Ishikawa (cell line): ENCODE results near the gene TBC1D22A.

Source experiments
- CEBPB ChIP-seq: IDR thresholded peaks from 2 replicates; pipeline ENCODE4 v1.6.1; 2012
- CREB1 ChIP-seq: IDR thresholded peaks from 2 replicates; pipeline ENCODE4 v1.6.1; 2012; ENCODE audit warnings: low read depth
- EGR1 ChIP-seq: IDR thresholded peaks from 2 replicates; pipeline ENCODE4 v1.6.1; 2012
- EP300 ChIP-seq: IDR thresholded peaks from 2 replicates; pipeline ENCODE4 v1.6.1; 2012; ENCODE audit warnings: borderline replicate concordance
- FOXM1 ChIP-seq: IDR thresholded peaks from 2 replicates; pipeline ENCODE4 v1.6.1; 2012; ENCODE audit warnings: low read depth, borderline replicate concordance
- NFIC ChIP-seq: IDR thresholded peaks from 2 replicates; pipeline ENCODE4 v1.6.1; 2012
- RAD21 ChIP-seq: IDR thresholded peaks from 2 replicates; pipeline ENCODE4 v1.6.1; 2012; ENCODE audit warnings: low read depth
- TAF1 ChIP-seq: IDR thresholded peaks from 2 replicates; pipeline ENCODE4 v1.6.1; 2012; ENCODE audit warnings: low read depth, mild to moderate bottlenecking
- TCF12 ChIP-seq: IDR thresholded peaks from 2 replicates; pipeline ENCODE4 v1.6.1; 2012; ENCODE audit warnings: low read depth
- TEAD4 ChIP-seq: IDR thresholded peaks from 2 replicates; pipeline ENCODE4 v1.6.1; 2012
- YY1 ChIP-seq: IDR thresholded peaks from 2 replicates; pipeline ENCODE4 v1.6.1; 2012; ENCODE audit warnings: low read depth
- ZBTB7A ChIP-seq: IDR thresholded peaks from 2 replicates; pipeline ENCODE4 v1.6.1; 2012; ENCODE audit warnings: low read depth
- TF ChIP-seq, protein P1 (sequence below): IDR thresholded peaks from 2 replicates; pipeline ENCODE4 v1.6.1; 2012
- TF ChIP-seq, protein P2 (sequence below): IDR thresholded peaks from 2 replicates; pipeline ENCODE4 v1.6.1; 2012; ENCODE audit warnings: low read depth, mild to moderate bottlenecking
- TF ChIP-seq, protein P3 (sequence below): IDR thresholded peaks from 2 replicates; pipeline ENCODE4 v1.6.1; 2012

Gene TBC1D22A

DNA sequence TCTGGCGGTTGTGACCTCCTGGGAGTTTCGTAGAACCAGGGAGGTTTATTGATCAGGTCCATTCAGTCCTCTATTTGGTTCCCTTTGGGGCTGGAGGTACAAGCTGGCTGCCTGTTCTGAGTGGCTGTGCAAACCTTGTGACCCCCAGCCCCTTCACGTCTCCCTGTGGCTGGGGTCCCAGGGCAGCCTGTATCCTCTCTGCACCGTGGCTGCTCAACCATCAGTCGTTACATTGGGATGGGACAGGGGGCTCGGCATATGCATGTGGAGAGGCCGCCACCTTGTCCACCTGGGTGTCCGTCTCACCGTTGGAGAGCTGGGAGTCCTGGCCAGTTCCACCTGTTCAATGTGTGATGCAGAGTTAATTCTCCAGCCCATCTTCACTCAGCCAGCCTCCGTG is 195.7 kb downstream of the TBC1D22A start:
- TF ChIP-seq CREB1 (no peak), NFIC (no peak), TAF1 (no peak), TCF12 (no peak), YY1 (no peak), EP300 (no peak), CEBPB (no peak), FOXM1 (no peak), ZBTB7A (no peak), TEAD4 (no peak), EGR1 (no peak), RAD21 (no peak)
- TF ChIP-seq, protein P1, sequence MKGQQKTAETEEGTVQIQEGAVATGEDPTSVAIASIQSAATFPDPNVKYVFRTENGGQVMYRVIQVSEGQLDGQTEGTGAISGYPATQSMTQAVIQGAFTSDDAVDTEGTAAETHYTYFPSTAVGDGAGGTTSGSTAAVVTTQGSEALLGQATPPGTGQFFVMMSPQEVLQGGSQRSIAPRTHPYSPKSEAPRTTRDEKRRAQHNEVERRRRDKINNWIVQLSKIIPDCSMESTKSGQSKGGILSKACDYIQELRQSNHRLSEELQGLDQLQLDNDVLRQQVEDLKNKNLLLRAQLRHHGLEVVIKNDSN: no peak
- TF ChIP-seq, protein P2, sequence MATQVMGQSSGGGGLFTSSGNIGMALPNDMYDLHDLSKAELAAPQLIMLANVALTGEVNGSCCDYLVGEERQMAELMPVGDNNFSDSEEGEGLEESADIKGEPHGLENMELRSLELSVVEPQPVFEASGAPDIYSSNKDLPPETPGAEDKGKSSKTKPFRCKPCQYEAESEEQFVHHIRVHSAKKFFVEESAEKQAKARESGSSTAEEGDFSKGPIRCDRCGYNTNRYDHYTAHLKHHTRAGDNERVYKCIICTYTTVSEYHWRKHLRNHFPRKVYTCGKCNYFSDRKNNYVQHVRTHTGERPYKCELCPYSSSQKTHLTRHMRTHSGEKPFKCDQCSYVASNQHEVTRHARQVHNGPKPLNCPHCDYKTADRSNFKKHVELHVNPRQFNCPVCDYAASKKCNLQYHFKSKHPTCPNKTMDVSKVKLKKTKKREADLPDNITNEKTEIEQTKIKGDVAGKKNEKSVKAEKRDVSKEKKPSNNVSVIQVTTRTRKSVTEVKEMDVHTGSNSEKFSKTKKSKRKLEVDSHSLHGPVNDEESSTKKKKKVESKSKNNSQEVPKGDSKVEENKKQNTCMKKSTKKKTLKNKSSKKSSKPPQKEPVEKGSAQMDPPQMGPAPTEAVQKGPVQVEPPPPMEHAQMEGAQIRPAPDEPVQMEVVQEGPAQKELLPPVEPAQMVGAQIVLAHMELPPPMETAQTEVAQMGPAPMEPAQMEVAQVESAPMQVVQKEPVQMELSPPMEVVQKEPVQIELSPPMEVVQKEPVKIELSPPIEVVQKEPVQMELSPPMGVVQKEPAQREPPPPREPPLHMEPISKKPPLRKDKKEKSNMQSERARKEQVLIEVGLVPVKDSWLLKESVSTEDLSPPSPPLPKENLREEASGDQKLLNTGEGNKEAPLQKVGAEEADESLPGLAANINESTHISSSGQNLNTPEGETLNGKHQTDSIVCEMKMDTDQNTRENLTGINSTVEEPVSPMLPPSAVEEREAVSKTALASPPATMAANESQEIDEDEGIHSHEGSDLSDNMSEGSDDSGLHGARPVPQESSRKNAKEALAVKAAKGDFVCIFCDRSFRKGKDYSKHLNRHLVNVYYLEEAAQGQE: no peak
- TF ChIP-seq, protein P3, sequence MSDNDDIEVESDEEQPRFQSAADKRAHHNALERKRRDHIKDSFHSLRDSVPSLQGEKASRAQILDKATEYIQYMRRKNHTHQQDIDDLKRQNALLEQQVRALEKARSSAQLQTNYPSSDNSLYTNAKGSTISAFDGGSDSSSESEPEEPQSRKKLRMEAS: no peak

DNA sequence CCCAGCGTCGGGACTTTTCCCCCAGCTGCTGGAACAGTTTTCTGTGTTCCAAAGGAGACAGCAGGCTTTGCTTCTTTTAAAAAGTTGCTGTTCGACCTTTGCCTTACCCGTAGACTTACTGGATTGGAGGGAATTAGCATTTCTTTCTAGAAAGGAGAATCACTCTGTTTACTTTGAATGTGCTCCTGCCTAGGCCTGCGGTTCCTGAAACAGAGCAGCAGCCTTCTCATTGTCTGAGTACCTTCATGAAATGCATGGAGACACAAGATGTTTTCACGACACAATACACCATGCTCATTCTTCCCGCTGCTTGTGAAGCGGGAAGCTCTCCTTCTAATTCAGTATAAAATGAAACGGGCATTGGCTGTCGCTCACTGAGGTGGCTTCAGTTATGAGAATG is 196.2 kb downstream of the TBC1D22A start:
- TF ChIP-seq ZBTB7A (no peak), CEBPB (no peak), TAF1 (no peak), YY1 (no peak), TCF12 (no peak), CREB1 (no peak)
- TF ChIP-seq, protein P1: no peak
- TF ChIP-seq, protein P2: no peak

DNA sequence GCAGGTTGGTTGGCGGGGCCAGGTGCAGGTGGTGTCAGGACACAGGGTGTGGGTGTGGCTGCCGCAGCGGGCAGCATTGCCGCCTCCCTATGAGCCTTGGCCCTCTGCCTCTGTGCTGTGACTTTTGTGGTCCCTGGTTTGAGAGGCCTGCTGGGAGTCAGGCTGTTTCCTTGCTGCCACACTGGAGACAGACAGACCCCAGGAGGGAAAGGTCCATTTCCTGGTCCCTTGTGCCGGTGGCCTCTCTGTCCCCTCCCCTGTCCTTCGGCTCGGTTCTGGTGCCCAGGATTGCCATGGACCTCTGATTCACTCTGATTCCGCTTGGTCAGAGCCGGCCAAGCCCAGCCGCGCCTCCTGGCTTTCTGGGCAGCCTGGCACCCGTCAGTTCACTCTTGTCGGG is 196.9 kb downstream of the TBC1D22A start:
- no peak for TF ChIP-seq ZBTB7A
- no peak for TF ChIP-seq TEAD4
- no peak for TF ChIP-seq EGR1
- TF ChIP-seq NFIC: no peak
- no peak for TF ChIP-seq TAF1
- TF ChIP-seq, protein P1: no peak

DNA sequence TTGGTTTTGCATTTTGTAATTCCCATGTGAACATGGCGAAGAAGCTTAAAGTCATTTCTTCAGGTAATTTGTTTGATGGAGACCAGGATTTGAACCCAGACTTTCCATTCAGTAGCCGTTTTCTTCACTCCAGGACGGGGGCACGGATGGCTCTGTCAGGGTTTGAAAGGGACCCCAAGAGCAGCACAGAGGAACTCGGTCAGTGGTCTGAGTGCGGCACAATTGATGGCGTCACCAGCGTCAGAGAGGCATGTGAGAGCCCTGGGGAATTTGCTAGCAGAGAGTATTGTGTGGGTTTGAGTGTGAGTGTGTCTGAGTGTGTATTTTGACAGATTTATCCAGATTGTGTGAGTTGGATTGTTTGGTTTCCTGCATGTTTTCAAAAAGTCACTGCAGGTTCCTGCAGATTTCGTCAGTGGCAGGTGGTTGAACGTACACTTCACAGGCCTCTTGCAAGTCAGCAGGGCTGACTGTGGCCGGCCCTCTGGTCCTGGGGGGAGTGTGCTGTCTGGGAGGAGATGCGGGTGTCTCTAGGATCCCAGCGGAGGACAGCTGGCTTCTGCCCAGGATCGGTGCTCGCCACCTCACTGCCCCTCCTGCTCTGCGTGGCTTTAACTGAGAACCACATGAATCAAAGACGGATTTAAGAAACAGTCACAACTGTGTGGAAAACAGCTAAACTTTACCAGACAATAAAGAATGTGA is 199.3 kb downstream of the TBC1D22A start:
- TF ChIP-seq FOXM1 (no peak), TEAD4 (no peak), CREB1 (no peak), EP300 (no peak), TAF1 (no peak), EGR1 (no peak), CEBPB (no peak), NFIC (no peak), TCF12 (no peak), ZBTB7A (no peak), RAD21 (no peak), YY1 (no peak)
- TF ChIP-seq, protein P2: no peak
- TF ChIP-seq, protein P3: no peak
- TF ChIP-seq, protein P1: no peak
